K562 (cell line): Measurements from ENCODE around the gene KRT81. TPM values are rescaled to one million over a fixed set of nuclear protein-coding genes. Genes with fewer than 3 reads are reported as not detected.

Experiments
- ATAC-seq: fragments of 200-7000 bp; cut with Tn5 transposase; 3 replicates; pipeline ENCODE4 v1.9.1; 2020; ENCODE audit warnings: moderate library complexity
- BruUV-seq: library from RNA; stranded (reverse); fragments of 400-500 nt; replicated peaks from 2 replicates; lab custom pipeline; 2021; lab: Mats Ljungman, UMichigan
- CTCF ChIA-PET: fragments of 300-600 bp; formaldehyde crosslinking; extraction: SDS; loops from one replicate; lab custom pipeline; 2021; ENCODE audit warnings: low intra/inter-chr PET ratio; lab: Yijun Ruan, JAX
- POLR2A ChIA-PET: fragments of 300-600, 350-650 bp; sonication (Branson Sonifier 250); formaldehyde crosslinking; extraction: SDS; loops from one replicate; lab custom pipeline; 2021; ENCODE audit warnings: antibody characterized with exemption, inconsistent platforms; lab: Yijun Ruan, JAX
- DNase-seq, 4 experiments: peaks; one replicate each; pipeline versions ENCODE4 v3.0.0 to v3.0.0-alpha.2; 2011 to 2018; ENCODE audit warnings: low spot score in 3 of 4, mixed read lengths in 3 of 4; ENCODE audit errors: extremely low read depth in 1 of 4
- FAIRE-seq: peaks from 2 replicates; lab custom pipeline; 2011; peaks lifted over from hg19 to GRCh38; lab: Jason Lieb, UNC
- H2AFZ ChIP-seq: 2 replicates; pipeline ENCODE4 v1.6.0; 2011; ENCODE audit warnings: low read depth, low read length, control low read depth, inconsistent platforms
- H3K27ac ChIP-seq: fragments of 200-600 bp; 3 replicates; pipeline ENCODE4 v1.8.0; 2011; ENCODE audit warnings: low read depth, mild to moderate bottlenecking, control low read depth, inconsistent platforms, low read length, moderate library complexity, mixed read lengths; ENCODE audit errors: extremely low read depth
- H3K27me3 ChIP-seq, 2 experiments: fragments of 300-600 bp in 1 of 2; 2 replicates in 1 of 2; 3 replicates in 1 of 2; pipeline versions ENCODE4 v1.6.0 to v1.8.0; 2011; ENCODE audit warnings: inconsistent platforms in 2 of 2, low read length in 2 of 2, mild to moderate bottlenecking in 1 of 2, mixed read lengths in 1 of 2, moderate library complexity in 1 of 2; ENCODE audit not compliant: control insufficient read depth in 2 of 2, insufficient read depth in 2 of 2
- H3K36me3 ChIP-seq: fragments of 300-600 bp; 3 replicates; pipeline ENCODE4 v1.8.0; 2011; ENCODE audit warnings: mild to moderate bottlenecking, low read length, inconsistent platforms; ENCODE audit not compliant: control insufficient read depth, insufficient read depth
- H3K4me1 ChIP-seq, 2 experiments: fragments of 200-600 bp in 1 of 2; replicated peaks in 1 of 2; 2 replicates in 1 of 2; 3 replicates in 1 of 2; pipeline versions ENCODE4 v1.5.1 to v1.8.0; 2011; ENCODE audit warnings: inconsistent platforms in 2 of 2, low read length in 2 of 2, mild to moderate bottlenecking in 1 of 2, mixed read lengths in 1 of 2, moderate library complexity in 1 of 2; ENCODE audit not compliant: control insufficient read depth in 2 of 2, insufficient read depth in 2 of 2
- H3K4me2 ChIP-seq: 2 replicates; pipeline ENCODE4 v1.6.1; 2011; ENCODE audit warnings: low read length, control low read depth, inconsistent platforms, mixed read lengths; ENCODE audit not compliant: insufficient read depth
- H3K4me3 ChIP-seq: fragments of 200-600 bp; sonication (generic), shearing (Covaris generic); 2 replicates; pipeline ENCODE4 v1.5.1; 2016; ENCODE audit warnings: control low read depth, inconsistent platforms
- H3K79me2 ChIP-seq: fragments of 200-600 bp; 3 replicates; pipeline ENCODE4 v1.8.0; 2011; ENCODE audit warnings: low read length, inconsistent platforms; ENCODE audit not compliant: control insufficient read depth, insufficient read depth
- H3K9ac ChIP-seq, 2 experiments: 2 replicates each; pipeline versions ENCODE4 v1.6.0 to v1.6.1; 2011; ENCODE audit warnings: low read depth in 2 of 2, low read length in 2 of 2, control low read depth in 1 of 2, inconsistent platforms in 1 of 2, mild to moderate bottlenecking in 1 of 2, mixed read lengths in 1 of 2; ENCODE audit not compliant: insufficient read depth in 1 of 2
- H3K9me1 ChIP-seq: one replicate; pipeline ENCODE4 v1.6.0; 2011; ENCODE audit warnings: inconsistent platforms, mild to moderate bottlenecking, low read length, moderate library complexity; ENCODE audit not compliant: control insufficient read depth, insufficient read depth
- H3K9me3 ChIP-seq: replicated peaks from 2 replicates; pipeline ENCODE4 v1.5.1; 2011; ENCODE audit warnings: low read depth, low read length, inconsistent platforms; ENCODE audit not compliant: control insufficient read depth, insufficient read depth
- H4K20me1 ChIP-seq: replicated peaks from 2 replicates; pipeline ENCODE4 v1.6.1; 2011; ENCODE audit warnings: low read length, inconsistent platforms, mixed read lengths; ENCODE audit not compliant: control insufficient read depth, insufficient read depth
- ETS1 ChIP-seq: conservative IDR thresholded peaks from 2 replicates; pipeline ENCODE4 v1.6.1; 2011; ENCODE audit warnings: low read depth, mild to moderate bottlenecking, low read length; ENCODE audit not compliant: control insufficient read depth
- HIVEP1 ChIP-seq: fragments of 250-450 bp; sonication (Bioruptor Pico); IDR thresholded peaks from 2 replicates; pipeline ENCODE4 v1.4.0; 2020; ENCODE audit warnings: mild to moderate bottlenecking
- KLF16 ChIP-seq: IDR thresholded peaks from 2 replicates; pipeline ENCODE4 v1.6.1; 2016; ENCODE audit warnings: antibody characterized with exemption
- NKRF ChIP-seq: fragments of 450-650 bp; IDR thresholded peaks from 2 replicates; pipeline ENCODE4 v1.6.1; 2016; ENCODE audit warnings: borderline replicate concordance
- RAD51 ChIP-seq: fragments of 450-650 bp; IDR thresholded peaks from 2 replicates; pipeline ENCODE4 v1.7.1; 2016; ENCODE audit warnings: low read depth, mild to moderate bottlenecking, borderline replicate concordance
- ZBTB33 ChIP-seq: sonication (generic); formaldehyde crosslinking; IDR thresholded peaks from 2 replicates; pipeline ENCODE4 v1.8.1; 2023; ENCODE audit warnings: mild to moderate bottlenecking, missing genetic modification reagents
- ZNF277 ChIP-seq: fragments of 250-450 bp; sonication (Bioruptor Pico); IDR thresholded peaks from 2 replicates; pipeline ENCODE4 v1.8.0; 2022; ENCODE audit warnings: inconsistent platforms, mild to moderate bottlenecking, moderate library complexity, borderline replicate concordance
- ZNF395 ChIP-seq: fragments of 200-800 bp; sonication (Bioruptor generic); IDR thresholded peaks from 2 replicates; pipeline ENCODE4 v1.6.1; 2017; ENCODE audit warnings: missing genetic modification characterization, missing compliant biosample characterization
- ZNF586 ChIP-seq: fragments of 450-650 bp; formaldehyde crosslinking; conservative IDR thresholded peaks from 2 replicates; pipeline ENCODE4 v1.4.0; 2020; ENCODE audit warnings: mild to moderate bottlenecking, moderate library complexity
- ZNF75A ChIP-seq: fragments of 450-650 bp; formaldehyde crosslinking; IDR thresholded peaks from 2 replicates; pipeline ENCODE4 v1.4.0; 2020; ENCODE audit warnings: mild to moderate bottlenecking
- ZNF785 ChIP-seq: fragments of 250-450 bp; sonication (Bioruptor Pico); IDR thresholded peaks from 2 replicates; pipeline ENCODE4 v1.4.0; 2020; ENCODE audit warnings: mild to moderate bottlenecking
- WGBS: fragments of 100-300 bp; shearing (Covaris generic); methylation state at CpG from one replicate; pipeline ENCODE4 v1.1.6; 2016; ENCODE audit warnings: low coverage, mixed read lengths; ENCODE audit not compliant: insufficient coverage; ENCODE audit errors: missing lambda C conversion rate; 5-methylcytosine and 5-hydroxymethylcytosine counted together
- in situ Hi-C: fragments of 300-500 bp; cut with MboI; formaldehyde crosslinking; loops from 4 replicates; pipeline ENCODE4 v1.15.0; 2018; ENCODE audit warnings: inconsistent platforms, mixed read lengths
- intact Hi-C: fragments of 100-400 bp; cut with micrococcal nuclease; formaldehyde crosslinking; loops from 2 replicates; pipeline ENCODE4 v1.14.2; 2022
- polyA plus RNA-seq, 8 experiments: library from polyadenylated mRNA; depleted of rRNA in 4 of 8; stranded (reverse) in 5 of 8; unstranded in 3 of 8; fragments of >200 nt; fragmentation: Nextera tagmentation in 2 of 8; fragmentation: Illumina TruSeq in 1 of 8; extraction: Ambion mirVana in 2 of 8; extraction: Trizol in 1 of 8; gene quantifications; 2 replicates each; pipeline versions ENCODE4 v1.2.1 to v1.2.3, GENCODE V29; 2011 to 2014; ENCODE audit warnings: inconsistent platforms in 1 of 8, missing spikeins in 1 of 8
- total RNA-seq, 7 experiments: library from RNA; depleted of rRNA in 6 of 7; stranded (reverse); fragments of >200 nt in 6 of 7; fragmentation: Illumina TruSeq in 2 of 7; extraction: Trizol in 2 of 7; gene quantifications; 2 replicates each; pipeline versions ENCODE4 v1.2.1 to v1.2.3, GENCODE V29; 2011 to 2021; ENCODE audit warnings: low replicate concordance in 1 of 7

The KRT81 gene
- total and polyA plus RNA-seq, 9 of the 15 experiments (the other 6 are each of a cell fraction or from before 2014, with no cell fraction given) = 0.27 TPM; not detected in 8

- H3K36me3 ChIP-seq = no peaks in the 10 kb centered on the region
- TF ChIP-seq ZNF75A (CRISPR knock-in tag) (no peak), ZBTB33 (CRISPR knock-in tag) (no peak), ZNF586 (CRISPR knock-in tag) (no peak), ETS1 (no peak), KLF16 (no peak), HIVEP1 (CRISPR knock-in tag) (no peak), ZNF785 (CRISPR knock-in tag) (no peak), RAD51 (no peak), ZNF395 (CRISPR knock-in tag) (no peak), NKRF (no peak), ZNF277 (CRISPR knock-in tag) (no peak)
- ChIA-PET POLR2A (no interaction called here), CTCF (no interaction called here)
- intact Hi-C loops (no loop called here), in situ Hi-C loops (no loop called here)
- WGBS = 4% methylated on average over 9 of the region's 10 CpGs
- no peaks in the 10 kb centered on the region for H3K9me1 ChIP-seq
- no peaks in the 10 kb centered on the region for H3K9me3 ChIP-seq
- FAIRE-seq (no peak), DNase-seq (no peak), ATAC-seq (no peak)
- H3K9ac ChIP-seq = no peak overlapping the region
- H3K27ac ChIP-seq = no peak overlapping the region
- no peak overlapping the region for H3K4me2 ChIP-seq
- no TSS peak for BruUV-seq
- H3K4me3 ChIP-seq = no peak overlapping the region
- 0 out of 2 replicates have a peak, but pooled peaks cover 7% of the 10 kb centered on the region for H4K20me1 ChIP-seq
- H3K4me1 ChIP-seq = no peaks in the 10 kb centered on the region
- no peak overlapping the region for H2AFZ ChIP-seq
- peaks cover 15 to 65% of the 10 kb centered on the region in 2 experiments for H3K27me3 ChIP-seq
- H3K79me2 ChIP-seq = no peaks in the 10 kb centered on the region
Observed at GRCh38 chr12:52247622-52248540, 43.5 kb downstream of the KRT81 start.
